ENCODE results near the gene HSPA1A. TPM values are rescaled to one million over a fixed set of nuclear protein-coding genes. Genes with fewer than 3 reads are reported as not detected.

The HSPA1A gene
- total RNA-seq, 2 donors from 2014 or later, result 160 to 262 TPM

- peak within 1 kb of the TSS; percentile 16 to 79 for H3K27ac Mint-ChIP-seq
- peaks cover 18 to 19% of the 10 kb centered on the region in 2 donors for H3K4me1 Mint-ChIP-seq (ENCODE audit: low read depth in 2 of 2)
- DNase-seq (ENCODE audit: low spot score) (peak; percentile 71), ATAC-seq (peak; percentile 84 to 85)
- no peaks in the 10 kb centered on the region for H3K36me3 Mint-ChIP-seq
- peak within 1 kb of the TSS; percentile 16 for H3K4me3 Mint-ChIP-seq
- no peaks in the 10 kb centered on the region for H3K9me3 Mint-ChIP-seq
- no peaks in the 10 kb centered on the region for H3K27me3 Mint-ChIP-seq
Measured at GRCh38 chr6:31776989-31777666, 38.2 kb upstream of the HSPA1A start, which contains the start of gene VWA7. VWA7 (minus strand) TSS chr6:31777328; CDS start chr6:31776779, 549 bp downstream.

GRCh38 chr6:31777667-31778050, 37.7 kb upstream of the HSPA1A start:
- Mint-ChIP-seq H3K36me3 (no peaks in the 10 kb centered on the region), H3K27me3 (no peaks in the 10 kb centered on the region), H3K4me3 (no peak overlapping the region), H3K27ac (peak overlapping the region; percentile 16 to 79), H3K9me3 (no peaks in the 10 kb centered on the region), H3K4me1 (ENCODE audit: low read depth in 2 of 2) (peaks cover 17 to 18% of the 10 kb centered on the region in 2 donors)
- no peak for ATAC-seq
- DNase-seq (ENCODE audit: low spot score), result no peak

DNA sequence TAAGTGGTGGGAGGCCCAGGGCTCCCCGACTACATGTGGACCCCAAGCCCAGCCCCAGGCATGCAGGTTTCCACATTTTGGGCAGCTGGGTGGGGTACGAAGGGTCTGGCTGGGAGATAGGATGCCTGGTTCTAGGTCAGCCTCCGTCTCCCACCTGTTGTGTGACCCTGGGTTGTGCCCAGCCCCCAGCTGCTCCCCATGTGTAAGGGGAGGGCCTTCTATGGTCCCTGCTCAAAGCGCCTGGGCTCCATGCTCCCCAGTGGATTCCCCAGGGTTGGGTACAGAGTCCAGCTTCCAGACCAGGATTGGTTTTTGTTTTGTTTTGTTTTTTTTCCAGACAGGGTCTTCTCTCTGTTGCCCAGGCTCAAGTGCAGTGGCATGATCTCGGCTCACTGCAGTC, 37.1 kb upstream of the HSPA1A start:
- Mint-ChIP-seq H3K4me3 (no peak overlapping the region), H3K9me3 (no peaks in the 10 kb centered on the region), H3K4me1 (ENCODE audit: low read depth in 2 of 2) (peaks cover 14% of the 10 kb centered on the region in 2 donors), H3K27me3 (no peaks in the 10 kb centered on the region), H3K27ac (peak overlapping the region in 1 of 2 donors; percentile 79), H3K36me3 (no peaks in the 10 kb centered on the region)
- DNase-seq (ENCODE audit: low spot score), result no peak
- no peak for ATAC-seq

GRCh38 chr6:31778999-31779885, 36.1 kb upstream of the HSPA1A start:
- ATAC-seq (no peak), DNase-seq (ENCODE audit: low spot score) (no peak)
- Mint-ChIP-seq H3K36me3 (no peaks in the 10 kb centered on the region), H3K9me3 (no peaks in the 10 kb centered on the region), H3K4me3 (no peak overlapping the region), H3K27me3 (no peaks in the 10 kb centered on the region), H3K4me1 (ENCODE audit: low read depth in 2 of 2) (peaks cover 14% of the 10 kb centered on the region in 2 donors), H3K27ac (no peak overlapping the region)

GRCh38 chr6:31779908-31780307, 35.4 kb upstream of the HSPA1A start:
- H3K27ac Mint-ChIP-seq, result no peak overlapping the region
- DNase-seq (ENCODE audit: low spot score) (no peak), ATAC-seq (no peak)
- no peak overlapping the region for H3K4me3 Mint-ChIP-seq
- H3K9me3 Mint-ChIP-seq, result no peaks in the 10 kb centered on the region
- no peaks in the 10 kb centered on the region for H3K27me3 Mint-ChIP-seq
- H3K4me1 Mint-ChIP-seq (ENCODE audit: low read depth in 2 of 2), result peaks cover 14% of the 10 kb centered on the region in 2 donors
- H3K36me3 Mint-ChIP-seq, result no peaks in the 10 kb centered on the region

DNA sequence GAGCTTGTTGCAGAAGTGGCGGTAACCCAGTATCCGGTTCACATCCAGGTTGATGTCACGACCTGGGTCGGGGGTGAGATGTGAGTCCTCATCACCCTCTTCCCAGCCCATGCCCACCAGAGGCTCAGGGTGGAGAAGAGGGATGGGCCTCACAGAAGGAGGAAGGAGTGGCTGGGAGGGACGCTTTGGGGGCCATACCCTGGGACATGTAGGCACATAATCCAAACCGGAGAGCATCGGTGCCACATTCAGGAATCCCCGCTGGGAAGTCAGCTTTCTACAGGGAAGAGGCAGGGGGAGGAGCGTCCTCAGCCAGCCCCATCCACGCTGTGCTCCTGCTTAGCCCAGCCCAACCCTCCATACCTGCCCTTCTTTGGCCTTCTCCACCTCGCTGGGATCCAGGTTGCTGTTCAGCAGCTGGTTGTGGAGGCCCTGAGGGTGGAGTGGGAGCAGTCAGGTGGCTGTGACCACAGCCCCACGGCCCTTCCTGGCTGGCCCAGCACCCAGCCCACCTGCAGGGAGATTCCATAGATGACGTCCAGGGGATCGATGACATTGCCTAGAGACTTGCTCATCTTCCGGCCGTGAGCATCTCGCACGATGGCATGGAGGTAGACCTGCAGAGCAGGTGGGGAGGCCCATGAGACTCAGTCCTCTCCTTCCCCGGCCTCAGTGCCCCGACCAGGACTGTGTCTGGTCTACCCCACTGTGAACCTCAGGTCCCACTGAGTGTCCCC, 34.7 kb upstream of the HSPA1A start:
- DNase-seq (ENCODE audit: low spot score) (no peak), ATAC-seq (no peak)
- Mint-ChIP-seq H3K27me3 (no peaks in the 10 kb centered on the region), H3K36me3 (no peaks in the 10 kb centered on the region), H3K9me3 (no peaks in the 10 kb centered on the region), H3K4me3 (no peak overlapping the region), H3K4me1 (ENCODE audit: low read depth in 2 of 2) (peaks cover 10 to 14% of the 10 kb centered on the region in 2 donors), H3K27ac (no peak overlapping the region)

GRCh38 chr6:31781244-31782125, 33.9 kb upstream of the HSPA1A start:
- Mint-ChIP-seq H3K27ac (no peak overlapping the region), H3K36me3 (no peaks in the 10 kb centered on the region), H3K27me3 (no peaks in the 10 kb centered on the region), H3K9me3 (no peaks in the 10 kb centered on the region), H3K4me1 (ENCODE audit: low read depth in 2 of 2) (peaks cover 6 to 11% of the 10 kb centered on the region in 2 donors), H3K4me3 (no peak overlapping the region)
- DNase-seq (ENCODE audit: low spot score) (no peak), ATAC-seq (no peak)

DNA sequence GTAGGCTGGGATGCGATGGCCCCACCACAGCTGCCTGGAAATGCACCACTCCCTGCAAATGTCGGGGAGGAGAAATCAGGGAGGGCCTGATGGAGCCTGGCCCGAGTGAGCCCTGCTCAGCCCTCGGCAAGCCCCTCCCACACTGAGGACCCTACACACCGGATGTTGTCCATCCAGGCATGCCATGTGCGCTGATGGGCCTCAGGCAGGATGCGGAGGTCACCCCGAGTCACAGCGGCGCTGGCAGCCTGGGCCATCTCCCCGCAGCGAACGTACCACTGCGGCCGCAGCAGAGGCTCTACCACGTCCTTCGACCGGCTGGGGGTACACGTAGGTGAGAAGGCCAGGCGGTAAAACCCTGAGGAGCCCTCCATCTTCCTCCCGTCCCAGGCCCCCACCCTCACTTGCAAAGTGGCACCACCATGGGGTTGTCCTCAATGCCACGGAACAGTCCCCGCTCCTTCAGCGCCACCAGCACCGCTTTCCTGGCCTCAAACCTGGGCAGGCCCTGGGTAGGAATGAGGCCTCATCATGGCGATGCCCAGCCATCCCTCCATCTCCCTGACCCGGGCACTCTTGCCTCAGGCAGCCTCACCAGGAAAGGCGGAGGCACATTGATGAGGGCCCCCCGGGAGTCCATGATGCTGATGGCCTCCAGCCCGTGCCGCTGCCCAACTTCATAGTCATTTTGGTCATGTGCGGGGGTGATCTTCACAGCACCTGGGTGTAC, 33.1 kb upstream of the HSPA1A start:
- Mint-ChIP-seq H3K27ac (no peak overlapping the region), H3K36me3 (no peaks in the 10 kb centered on the region), H3K4me1 (ENCODE audit: low read depth in 2 of 2) (peaks cover 2 to 7% of the 10 kb centered on the region in 2 donors), H3K9me3 (no peaks in the 10 kb centered on the region), H3K27me3 (no peaks in the 10 kb centered on the region), H3K4me3 (no peak overlapping the region)
- DNase-seq (ENCODE audit: low spot score) (no peak), ATAC-seq (no peak)

GRCh38 chr6:31784098-31784925, 31.0 kb upstream of the HSPA1A start:
- Mint-ChIP-seq H3K27me3 (no peaks in the 10 kb centered on the region), H3K9me3 (no peaks in the 10 kb centered on the region), H3K4me1 (ENCODE audit: low read depth in 2 of 2) (no peaks in the 10 kb centered on the region), H3K27ac (peak overlapping the region in 1 of 2 donors; percentile 62), H3K4me3 (no peak overlapping the region), H3K36me3 (no peaks in the 10 kb centered on the region)
- DNase-seq (ENCODE audit: low spot score), result no peak
- no peak for ATAC-seq

GRCh38 chr6:31785475-31785874, 29.9 kb upstream of the HSPA1A start:
- peaks cover 0 to 1% of the 10 kb centered on the region in 2 donors for H3K4me1 Mint-ChIP-seq (ENCODE audit: low read depth in 2 of 2)
- peaks cover 2% of the 10 kb centered on the region for H3K36me3 Mint-ChIP-seq
- H3K27ac Mint-ChIP-seq, result no peak overlapping the region
- DNase-seq (ENCODE audit: low spot score), result no peak
- no peak for ATAC-seq
- H3K9me3 Mint-ChIP-seq, result no peaks in the 10 kb centered on the region
- H3K27me3 Mint-ChIP-seq, result no peaks in the 10 kb centered on the region
- H3K4me3 Mint-ChIP-seq, result no peak overlapping the region

- Mint-ChIP-seq H3K4me1 (ENCODE audit: low read depth in 2 of 2) (peaks cover 16 to 21% of the 10 kb centered on the region in 2 donors), H3K4me3 (peak overlapping the region; percentile 29), H3K9me3 (no peaks in the 10 kb centered on the region), H3K36me3 (peaks cover 6% of the 10 kb centered on the region), H3K27ac (peak overlapping the region in 1 of 2 donors; percentile 3), H3K27me3 (no peaks in the 10 kb centered on the region)
- DNase-seq (ENCODE audit: low spot score) (no peak), ATAC-seq (no peak)
Measured at GRCh38 chr6:31791324-31792089, 23.8 kb upstream of the HSPA1A start.
